RWPE1 (cell line): Measurements from ENCODE around the gene ADAT2.
A peak's percentile ranks its signal among the peaks of the same experiment; 100 is the strongest.

ENCODE experiments used
- CTCF ChIA-PET: fragments of 350-600 bp; sonication (Branson Sonifier 250); formaldehyde crosslinking; extraction: SDS; loops from one replicate; lab custom pipeline; 2021; lab: Yijun Ruan, JAX
- POLR2A ChIA-PET: fragments of 400-600 bp; formaldehyde crosslinking; extraction: SDS; loops from one replicate; lab custom pipeline; 2020; ENCODE audit warnings: antibody characterized with exemption; ENCODE audit not compliant: low non-redundant PET; lab: Yijun Ruan, JAX
- DNase-seq: peaks from one replicate; pipeline ENCODE4 v3.0.0; 2012; ENCODE audit warnings: low spot score
- H3K27ac ChIP-seq: fragments of 450-650 bp; 2 replicates; pipeline ENCODE4 v1.5.1; 2017
- TF ChIP-seq, protein P1 (sequence below): fragments of 450-650 bp; conservative IDR thresholded peaks from 2 replicates; pipeline ENCODE4 v1.5.1; 2017; ENCODE audit warnings: low read depth, mild to moderate bottlenecking

The ADAT2 gene

DNA sequence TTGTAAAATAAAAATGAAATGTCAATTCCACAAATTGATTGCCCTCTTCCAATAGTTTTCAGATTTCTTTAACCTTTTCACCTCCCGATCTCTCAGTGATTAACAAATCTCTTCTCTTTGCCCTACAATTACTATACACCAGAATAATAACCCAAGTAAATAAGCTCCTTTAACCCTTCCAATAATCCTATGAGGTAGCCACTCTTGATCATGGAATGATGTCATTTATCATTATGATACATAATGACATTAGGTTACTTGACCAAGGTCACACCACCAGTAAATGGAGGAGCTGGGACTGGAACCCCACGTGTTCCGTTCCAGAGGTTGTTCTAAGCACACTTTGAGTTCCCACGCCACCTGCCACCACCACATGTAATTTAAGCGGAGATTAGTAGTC is 54.8 kb downstream of the ADAT2 start:
- ChIA-PET CTCF (interaction anchor here (0.6 kb wide), 1 partner anchor 195 kb away, joined by 5 read pairs; no protein-coding TSS in a partner anchor), POLR2A (no interaction called here)
- no peak for DNase-seq
- H3K27ac ChIP-seq, result peak overlapping the region; percentile 52; the same call in 1 of the 2 replicates
- TF ChIP-seq, protein P1, sequence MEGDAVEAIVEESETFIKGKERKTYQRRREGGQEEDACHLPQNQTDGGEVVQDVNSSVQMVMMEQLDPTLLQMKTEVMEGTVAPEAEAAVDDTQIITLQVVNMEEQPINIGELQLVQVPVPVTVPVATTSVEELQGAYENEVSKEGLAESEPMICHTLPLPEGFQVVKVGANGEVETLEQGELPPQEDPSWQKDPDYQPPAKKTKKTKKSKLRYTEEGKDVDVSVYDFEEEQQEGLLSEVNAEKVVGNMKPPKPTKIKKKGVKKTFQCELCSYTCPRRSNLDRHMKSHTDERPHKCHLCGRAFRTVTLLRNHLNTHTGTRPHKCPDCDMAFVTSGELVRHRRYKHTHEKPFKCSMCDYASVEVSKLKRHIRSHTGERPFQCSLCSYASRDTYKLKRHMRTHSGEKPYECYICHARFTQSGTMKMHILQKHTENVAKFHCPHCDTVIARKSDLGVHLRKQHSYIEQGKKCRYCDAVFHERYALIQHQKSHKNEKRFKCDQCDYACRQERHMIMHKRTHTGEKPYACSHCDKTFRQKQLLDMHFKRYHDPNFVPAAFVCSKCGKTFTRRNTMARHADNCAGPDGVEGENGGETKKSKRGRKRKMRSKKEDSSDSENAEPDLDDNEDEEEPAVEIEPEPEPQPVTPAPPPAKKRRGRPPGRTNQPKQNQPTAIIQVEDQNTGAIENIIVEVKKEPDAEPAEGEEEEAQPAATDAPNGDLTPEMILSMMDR, result no peak

DNA sequence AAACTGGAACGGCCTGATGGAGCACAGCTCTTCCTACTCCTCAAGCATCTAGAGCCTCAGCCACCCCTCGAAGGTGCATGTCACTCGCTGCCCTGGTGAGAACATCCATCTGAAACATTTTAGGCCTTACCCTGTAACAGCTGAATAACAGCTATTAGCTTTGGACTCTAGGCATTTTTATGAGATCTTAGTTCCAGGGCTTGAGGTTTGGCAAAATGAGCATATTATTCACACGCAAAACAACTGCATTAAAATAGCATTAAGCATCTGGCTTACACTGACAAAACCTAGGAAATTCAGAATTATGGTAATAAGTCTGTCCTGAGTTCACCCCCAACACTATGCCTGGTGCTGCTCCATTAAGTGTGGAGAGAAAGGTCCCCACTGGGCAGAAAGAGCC is 56.1 kb downstream of the ADAT2 start:
- ChIA-PET CTCF (no interaction called here), POLR2A (no interaction called here)
- TF ChIP-seq, protein P1, result no peak
- H3K27ac ChIP-seq, result no peak overlapping the region
- no peak for DNase-seq

DNA sequence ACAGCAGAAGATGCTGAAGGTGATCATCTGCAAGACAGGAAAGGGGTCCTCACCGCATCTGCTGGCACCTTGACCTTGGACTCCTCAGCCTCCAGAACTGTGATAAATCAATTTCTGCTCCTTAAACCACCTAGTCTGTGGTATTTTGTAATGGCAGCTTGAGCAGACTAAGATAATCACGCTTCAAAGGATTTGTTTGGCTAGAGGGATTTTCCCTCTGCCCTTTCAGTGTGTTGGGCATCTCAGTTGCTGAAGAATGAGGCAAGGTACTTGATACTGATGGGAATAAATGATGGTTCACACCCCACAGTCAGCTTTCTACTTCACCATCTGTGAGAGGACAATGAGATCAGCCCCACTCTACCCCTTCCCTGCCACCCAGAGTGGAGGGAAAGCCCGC is 60.2 kb downstream of the ADAT2 start:
- H3K27ac ChIP-seq, result no peak overlapping the region
- ChIA-PET CTCF (no interaction called here), POLR2A (no interaction called here)
- no peak for DNase-seq
- TF ChIP-seq, protein P1, result no peak

DNA sequence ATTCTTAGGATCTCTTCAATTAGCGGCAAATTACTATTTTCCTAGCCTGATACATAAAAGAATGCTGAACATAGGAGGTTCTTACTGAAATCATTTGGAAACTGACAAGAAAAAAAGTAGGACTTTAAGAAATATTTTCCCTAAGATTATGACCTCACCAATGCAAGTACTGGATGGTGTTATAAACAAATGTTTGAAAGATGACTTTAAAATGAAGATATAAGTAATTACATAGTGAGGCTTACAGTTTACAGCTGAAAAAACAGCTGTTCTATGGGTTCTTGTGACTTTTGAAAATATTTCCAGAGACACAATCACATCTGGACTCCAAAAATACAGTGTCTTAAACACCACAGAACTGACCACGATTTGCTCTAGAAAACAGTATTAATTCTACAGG is 64.9 kb downstream of the ADAT2 start:
- DNase-seq, result no peak
- CTCF ChIA-PET, result no interaction called here
- POLR2A ChIA-PET, result no interaction called here

DNA sequence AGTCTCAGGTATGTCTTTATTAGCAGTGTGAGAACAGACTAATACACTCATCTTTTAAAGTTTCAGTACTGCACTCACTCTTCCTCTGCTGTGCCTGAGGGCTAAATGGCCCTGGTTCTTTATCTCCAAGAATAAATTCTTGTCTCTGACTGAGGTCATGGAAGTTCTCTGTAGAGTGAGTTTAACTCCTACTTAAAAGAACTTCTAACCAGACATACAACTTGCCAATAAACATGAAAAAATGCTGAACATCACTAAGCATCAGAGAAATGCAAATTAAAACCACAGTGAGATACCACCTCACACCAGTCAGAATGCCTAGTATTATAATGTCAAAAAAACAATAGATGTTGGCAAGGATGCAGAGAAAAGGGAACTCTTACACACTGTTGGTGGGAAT is 73.6 kb downstream of the ADAT2 start:
- POLR2A ChIA-PET, result no interaction called here
- DNase-seq, result no peak
- TF ChIP-seq, protein P1, result no peak
- no peak overlapping the region for H3K27ac ChIP-seq
- CTCF ChIA-PET, result no interaction called here

More for the DNA sequence above, 64.9 kb downstream of the ADAT2 start:
- TF ChIP-seq, protein P1, result no peak
- no peak overlapping the region for H3K27ac ChIP-seq

DNA sequence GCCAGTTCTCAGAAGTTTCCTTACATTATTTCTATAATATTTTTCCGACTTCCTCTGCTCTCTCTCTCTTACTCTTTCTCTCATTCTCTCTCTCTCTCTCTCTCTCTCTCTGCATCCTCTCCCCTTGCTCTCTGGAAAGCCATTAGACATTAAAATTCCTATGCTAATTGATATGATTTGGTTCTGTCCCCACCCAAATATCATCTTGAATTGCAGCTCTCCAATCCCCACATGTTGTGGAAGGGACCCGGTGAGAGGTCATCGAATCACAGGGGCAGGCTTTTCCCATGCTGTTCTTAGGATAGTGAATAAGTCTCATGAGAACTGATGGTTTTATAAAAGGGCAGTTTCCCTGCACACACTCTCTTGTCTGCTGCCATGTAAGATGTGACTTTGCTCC is 74.1 kb downstream of the ADAT2 start:
- CTCF ChIA-PET, result no interaction called here
- TF ChIP-seq, protein P1, result no peak
- no peak overlapping the region for H3K27ac ChIP-seq
- DNase-seq, result no peak
- POLR2A ChIA-PET, result no interaction called here

DNA sequence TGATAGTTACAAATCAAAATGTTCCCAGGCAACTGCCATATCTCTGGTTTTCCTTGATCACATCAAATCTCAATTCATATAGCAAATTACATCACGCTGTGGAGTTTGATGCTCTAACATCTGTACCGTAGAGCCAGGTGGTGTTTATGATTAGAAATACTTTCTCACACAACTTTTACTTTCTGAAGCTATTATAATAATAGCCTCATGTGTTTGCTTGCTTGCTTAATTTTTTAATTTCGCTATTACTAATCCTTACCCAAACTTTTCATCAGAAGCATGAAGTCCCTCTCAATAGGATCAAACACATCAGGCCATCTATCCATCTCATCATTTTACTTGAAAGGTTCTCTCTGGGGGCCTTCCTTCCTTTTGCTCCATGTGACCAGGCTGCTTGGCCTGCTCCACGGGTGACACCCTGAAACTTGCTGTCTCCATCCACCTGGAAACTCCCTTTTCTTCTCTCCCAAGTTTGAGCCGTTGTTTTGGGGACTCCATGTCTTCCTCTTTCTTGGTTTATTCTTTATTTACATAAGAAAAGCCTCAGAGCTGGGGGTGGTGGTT is 75.4 kb downstream of the ADAT2 start:
- TF ChIP-seq, protein P1, result no peak
- no peak overlapping the region for H3K27ac ChIP-seq
- ChIA-PET CTCF (no interaction called here), POLR2A (no interaction called here)
- no peak for DNase-seq
